Neural cell (in vitro differentiated cells): ENCODE measurements around the gene NLRC5. TPM values are rescaled to one million over a fixed set of nuclear protein-coding genes. Genes with fewer than 3 reads are reported as not detected.

Source experiments
- H2AFZ ChIP-seq: fragments of 200-600, 300-800 bp; sonication (generic), shearing (Covaris generic); 2 replicates; pipeline ENCODE4 v1.6.0; 2014; ENCODE audit warnings: low read depth, mild to moderate bottlenecking, antibody characterized with exemption, low read length, moderate library complexity
- H3F3A ChIP-seq: fragments of 200-600 bp; shearing (Covaris generic); 2 replicates; pipeline ENCODE4 v1.6.1; 2016; ENCODE audit warnings: mild to moderate bottlenecking, moderate library complexity, mixed read lengths, antibody characterized with exemption, low read length; ENCODE audit not compliant: insufficient read depth, poor library complexity, severe bottlenecking
- H3K27ac ChIP-seq: fragments of 200-600, 300-800 bp; sonication (generic), shearing (Covaris generic); 2 replicates; pipeline ENCODE4 v1.5.1; 2014; ENCODE audit warnings: mild to moderate bottlenecking, low read length, moderate library complexity
- H3K27me3 ChIP-seq: fragments of 300-800, 200-600 bp; sonication (generic), shearing (Covaris generic); 2 replicates; pipeline ENCODE4 v1.6.0; 2014; ENCODE audit warnings: mild to moderate bottlenecking, low read depth, low read length, moderate library complexity; ENCODE audit not compliant: insufficient read depth
- H3K36me3 ChIP-seq: fragments of 300-800, 200-600 bp; sonication (generic), shearing (Covaris generic); 2 replicates; pipeline ENCODE4 v1.5.1; 2014; ENCODE audit warnings: mild to moderate bottlenecking, antibody characterized with exemption, low read length, moderate library complexity; ENCODE audit not compliant: insufficient read depth
- H3K4me2 ChIP-seq: fragments of 300-800, 200-600 bp; sonication (generic), shearing (Covaris generic); 2 replicates; pipeline ENCODE4 v1.6.0; 2014; ENCODE audit warnings: mild to moderate bottlenecking, low read length
- H3K4me3 ChIP-seq: fragments of 300-800, 200-600 bp; sonication (generic), shearing (Covaris generic); 2 replicates; pipeline ENCODE4 v1.5.1; 2014; ENCODE audit warnings: mild to moderate bottlenecking, low read length, moderate library complexity
- H3K79me2 ChIP-seq: fragments of 200-600 bp; shearing (Covaris generic); replicated peaks from 2 replicates; pipeline ENCODE4 v1.6.0; 2014; ENCODE audit warnings: mild to moderate bottlenecking, low read length, moderate library complexity; ENCODE audit not compliant: insufficient read depth
- H3K9ac ChIP-seq: fragments of 300-800, 200-600 bp; sonication (generic), shearing (Covaris generic); 2 replicates; pipeline ENCODE4 v1.6.1; 2016; ENCODE audit warnings: mild to moderate bottlenecking, low read length, mixed read lengths
- H3K9me2 ChIP-seq: fragments of 200-600 bp; shearing (Covaris generic); 2 replicates; pipeline ENCODE4 v1.6.1; 2016; ENCODE audit warnings: mild to moderate bottlenecking, low read length, mixed read lengths; ENCODE audit not compliant: insufficient read depth
- H3K9me3 ChIP-seq: fragments of 200-600, 300-800 bp; sonication (generic), shearing (Covaris generic); 2 replicates; pipeline ENCODE4 v1.6.1; 2016; ENCODE audit warnings: mild to moderate bottlenecking, mixed run types, low read length, moderate library complexity, mixed read lengths
- H4K20me1 ChIP-seq: fragments of 200-600 bp; shearing (Covaris generic); 2 replicates; pipeline ENCODE4 v1.6.1; 2016; ENCODE audit warnings: mild to moderate bottlenecking, mixed run types; ENCODE audit not compliant: insufficient read depth
- CTCF ChIP-seq: fragments of 450-650 bp; IDR thresholded peaks from 2 replicates; pipeline ENCODE4 v1.5.1; 2014; ENCODE audit warnings: antibody characterized with exemption, mild to moderate bottlenecking, moderate library complexity; ENCODE audit not compliant: poor library complexity, severe bottlenecking
- EP300 ChIP-seq: fragments of 450-650 bp; conservative IDR thresholded peaks from 2 replicates; pipeline ENCODE4 v1.6.1; 2014; ENCODE audit warnings: antibody characterized with exemption, mild to moderate bottlenecking, moderate library complexity; ENCODE audit not compliant: poor library complexity, severe bottlenecking
- EZH2 ChIP-seq: fragments of 200-600, 300-800 bp; shearing (Covaris generic), sonication (generic); IDR thresholded peaks from 2 replicates; pipeline ENCODE4 v1.6.1; 2014; ENCODE audit warnings: antibody characterized with exemption, low read length, borderline replicate concordance, mild to moderate bottlenecking; ENCODE audit not compliant: insufficient read depth, poor library complexity, severe bottlenecking
- MXI1 ChIP-seq: fragments of 450-650 bp; conservative IDR thresholded peaks from 2 replicates; pipeline ENCODE4 v1.6.1; 2014; ENCODE audit warnings: antibody characterized with exemption, mild to moderate bottlenecking; ENCODE audit not compliant: poor library complexity, severe bottlenecking
- POLR2AphosphoS5 ChIP-seq: IDR thresholded peaks from 2 replicates; pipeline ENCODE4 v1.6.1; 2012
- RAD21 ChIP-seq: fragments of 450-650 bp; conservative IDR thresholded peaks from 2 replicates; pipeline ENCODE4 v1.6.1; 2014; ENCODE audit warnings: antibody characterized with exemption, mild to moderate bottlenecking, moderate library complexity
- SMC3 ChIP-seq: fragments of 450-650 bp; conservative IDR thresholded peaks from 2 replicates; pipeline ENCODE4 v1.6.1; 2014; ENCODE audit warnings: antibody characterized with exemption, mild to moderate bottlenecking, moderate library complexity; ENCODE audit not compliant: poor library complexity
- TAF1 ChIP-seq: IDR thresholded peaks from 2 replicates; pipeline ENCODE4 v1.6.1; 2012; ENCODE audit warnings: low read depth
- polyA plus RNA-seq: library from polyadenylated mRNA; depleted of rRNA; stranded (reverse); fragments of >200 nt; gene quantifications from 2 replicates; pipeline ENCODE4 v1.2.3, GENCODE V29; 2014
- TF ChIP-seq, protein P1 (sequence below): IDR thresholded peaks from 2 replicates; pipeline ENCODE4 v1.6.1; 2012; ENCODE audit warnings: borderline replicate concordance

The NLRC5 gene
- polyA plus RNA-seq, 1 donor from 2014 or later, result not detected

GRCh38 chr16:57036945-57037344 is 47.6 kb downstream of the NLRC5 start:
- no peaks in the 10 kb centered on the region for H3K9me2 ChIP-seq
- H3K4me3 ChIP-seq, result no peak overlapping the region
- TF ChIP-seq SMC3 (no peak), MXI1 (no peak), TAF1 (no peak), POLR2AphosphoS5 (no peak), RAD21 (no peak), EZH2 (no peak), EP300 (no peak), CTCF (no peak)
- TF ChIP-seq, protein P1, sequence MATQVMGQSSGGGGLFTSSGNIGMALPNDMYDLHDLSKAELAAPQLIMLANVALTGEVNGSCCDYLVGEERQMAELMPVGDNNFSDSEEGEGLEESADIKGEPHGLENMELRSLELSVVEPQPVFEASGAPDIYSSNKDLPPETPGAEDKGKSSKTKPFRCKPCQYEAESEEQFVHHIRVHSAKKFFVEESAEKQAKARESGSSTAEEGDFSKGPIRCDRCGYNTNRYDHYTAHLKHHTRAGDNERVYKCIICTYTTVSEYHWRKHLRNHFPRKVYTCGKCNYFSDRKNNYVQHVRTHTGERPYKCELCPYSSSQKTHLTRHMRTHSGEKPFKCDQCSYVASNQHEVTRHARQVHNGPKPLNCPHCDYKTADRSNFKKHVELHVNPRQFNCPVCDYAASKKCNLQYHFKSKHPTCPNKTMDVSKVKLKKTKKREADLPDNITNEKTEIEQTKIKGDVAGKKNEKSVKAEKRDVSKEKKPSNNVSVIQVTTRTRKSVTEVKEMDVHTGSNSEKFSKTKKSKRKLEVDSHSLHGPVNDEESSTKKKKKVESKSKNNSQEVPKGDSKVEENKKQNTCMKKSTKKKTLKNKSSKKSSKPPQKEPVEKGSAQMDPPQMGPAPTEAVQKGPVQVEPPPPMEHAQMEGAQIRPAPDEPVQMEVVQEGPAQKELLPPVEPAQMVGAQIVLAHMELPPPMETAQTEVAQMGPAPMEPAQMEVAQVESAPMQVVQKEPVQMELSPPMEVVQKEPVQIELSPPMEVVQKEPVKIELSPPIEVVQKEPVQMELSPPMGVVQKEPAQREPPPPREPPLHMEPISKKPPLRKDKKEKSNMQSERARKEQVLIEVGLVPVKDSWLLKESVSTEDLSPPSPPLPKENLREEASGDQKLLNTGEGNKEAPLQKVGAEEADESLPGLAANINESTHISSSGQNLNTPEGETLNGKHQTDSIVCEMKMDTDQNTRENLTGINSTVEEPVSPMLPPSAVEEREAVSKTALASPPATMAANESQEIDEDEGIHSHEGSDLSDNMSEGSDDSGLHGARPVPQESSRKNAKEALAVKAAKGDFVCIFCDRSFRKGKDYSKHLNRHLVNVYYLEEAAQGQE, result no peak
- no peak overlapping the region for H2AFZ ChIP-seq
- no peaks in the 10 kb centered on the region for H3K79me2 ChIP-seq
- H3K27me3 ChIP-seq, result no peaks in the 10 kb centered on the region
- H3K27ac ChIP-seq, result no peak overlapping the region
- H3K4me2 ChIP-seq, result no peak overlapping the region
- H3K9ac ChIP-seq, result no peak overlapping the region
- H3K9me3 ChIP-seq, result no peaks in the 10 kb centered on the region
- no peaks in the 10 kb centered on the region for H4K20me1 ChIP-seq
- H3K36me3 ChIP-seq, result no peaks in the 10 kb centered on the region
- H3F3A ChIP-seq, result no peaks in the 10 kb centered on the region

- Histone ChIP-seq H3F3A (no peaks in the 10 kb centered on the region), H3K9ac (no peak overlapping the region)
Observed at GRCh38 chr16:57038166-57038565, 48.8 kb downstream of the NLRC5 start.

More at GRCh38 chr16:57038166-57038565, 48.8 kb downstream of the NLRC5 start:
- no peaks in the 10 kb centered on the region for H3K79me2 ChIP-seq
- H3K4me2 ChIP-seq, result no peak overlapping the region
- no peaks in the 10 kb centered on the region for H3K36me3 ChIP-seq
- H4K20me1 ChIP-seq, result no peaks in the 10 kb centered on the region
- H3K9me3 ChIP-seq, result no peaks in the 10 kb centered on the region
- no peaks in the 10 kb centered on the region for H3K9me2 ChIP-seq
- no peak overlapping the region for H3K27ac ChIP-seq
- H3K4me3 ChIP-seq, result no peak overlapping the region
- TF ChIP-seq EP300 (no peak), TAF1 (no peak), SMC3 (no peak), RAD21 (no peak), CTCF (no peak), POLR2AphosphoS5 (no peak), MXI1 (no peak), EZH2 (no peak)
- TF ChIP-seq, protein P1, result no peak
- no peak overlapping the region for H2AFZ ChIP-seq
- H3K27me3 ChIP-seq, result no peaks in the 10 kb centered on the region
